ENCODE measurements around the gene ROGDI. TPM values are rescaled to one million over a fixed set of nuclear protein-coding genes. Genes with fewer than 3 reads are reported as not detected.
A peak's percentile ranks its signal among the peaks of the same experiment; 100 is the strongest.

ROGDI gene
- total and polyA plus RNA-seq, 12 donors, result 44.1 to 148 (median 96.9) TPM

DNA sequence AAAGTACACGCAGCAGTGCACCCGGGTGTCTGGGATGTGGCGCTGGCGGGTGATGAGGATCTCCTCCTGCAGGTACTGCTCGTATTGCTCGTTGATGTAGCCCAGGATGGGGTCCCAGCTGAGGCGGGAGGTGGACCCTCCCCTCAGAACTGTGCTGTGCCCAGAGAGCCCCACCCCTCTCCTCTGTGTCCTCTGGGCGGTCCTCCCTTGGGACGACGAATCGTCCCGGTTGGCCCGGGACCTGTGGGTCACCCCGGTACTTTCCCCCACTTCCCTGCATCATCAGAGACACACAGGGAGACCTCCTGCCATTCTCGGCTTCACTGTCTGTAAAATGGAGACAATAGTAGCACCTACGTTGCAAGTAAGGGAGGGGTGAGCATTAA, 18.5 kb downstream of the ROGDI start:
- no peaks in the 10 kb centered on the region for H3K4me1 ChIP-seq
- no peaks in the 10 kb centered on the region for H3K27me3 ChIP-seq
- no peak overlapping the region for H3K4me3 ChIP-seq
- WGBS, 2 donors, result 72 to 75% methylated on average over 16 of the region's 16 CpGs
- peak in 1 of 8 donors; percentile 6 for ATAC-seq
- H3K27ac ChIP-seq, result no peak overlapping the region
- H3K36me3 ChIP-seq, result no peaks in the 10 kb centered on the region
- TF ChIP-seq, protein P1, sequence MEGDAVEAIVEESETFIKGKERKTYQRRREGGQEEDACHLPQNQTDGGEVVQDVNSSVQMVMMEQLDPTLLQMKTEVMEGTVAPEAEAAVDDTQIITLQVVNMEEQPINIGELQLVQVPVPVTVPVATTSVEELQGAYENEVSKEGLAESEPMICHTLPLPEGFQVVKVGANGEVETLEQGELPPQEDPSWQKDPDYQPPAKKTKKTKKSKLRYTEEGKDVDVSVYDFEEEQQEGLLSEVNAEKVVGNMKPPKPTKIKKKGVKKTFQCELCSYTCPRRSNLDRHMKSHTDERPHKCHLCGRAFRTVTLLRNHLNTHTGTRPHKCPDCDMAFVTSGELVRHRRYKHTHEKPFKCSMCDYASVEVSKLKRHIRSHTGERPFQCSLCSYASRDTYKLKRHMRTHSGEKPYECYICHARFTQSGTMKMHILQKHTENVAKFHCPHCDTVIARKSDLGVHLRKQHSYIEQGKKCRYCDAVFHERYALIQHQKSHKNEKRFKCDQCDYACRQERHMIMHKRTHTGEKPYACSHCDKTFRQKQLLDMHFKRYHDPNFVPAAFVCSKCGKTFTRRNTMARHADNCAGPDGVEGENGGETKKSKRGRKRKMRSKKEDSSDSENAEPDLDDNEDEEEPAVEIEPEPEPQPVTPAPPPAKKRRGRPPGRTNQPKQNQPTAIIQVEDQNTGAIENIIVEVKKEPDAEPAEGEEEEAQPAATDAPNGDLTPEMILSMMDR (IDR thresholded peaks at IDR 0.05), result no peak
- DNase-seq, result no peak
- H3K9me3 ChIP-seq, result no peaks in the 10 kb centered on the region
- intact Hi-C loops (cut with DNase I), result no loop called here

DNA sequence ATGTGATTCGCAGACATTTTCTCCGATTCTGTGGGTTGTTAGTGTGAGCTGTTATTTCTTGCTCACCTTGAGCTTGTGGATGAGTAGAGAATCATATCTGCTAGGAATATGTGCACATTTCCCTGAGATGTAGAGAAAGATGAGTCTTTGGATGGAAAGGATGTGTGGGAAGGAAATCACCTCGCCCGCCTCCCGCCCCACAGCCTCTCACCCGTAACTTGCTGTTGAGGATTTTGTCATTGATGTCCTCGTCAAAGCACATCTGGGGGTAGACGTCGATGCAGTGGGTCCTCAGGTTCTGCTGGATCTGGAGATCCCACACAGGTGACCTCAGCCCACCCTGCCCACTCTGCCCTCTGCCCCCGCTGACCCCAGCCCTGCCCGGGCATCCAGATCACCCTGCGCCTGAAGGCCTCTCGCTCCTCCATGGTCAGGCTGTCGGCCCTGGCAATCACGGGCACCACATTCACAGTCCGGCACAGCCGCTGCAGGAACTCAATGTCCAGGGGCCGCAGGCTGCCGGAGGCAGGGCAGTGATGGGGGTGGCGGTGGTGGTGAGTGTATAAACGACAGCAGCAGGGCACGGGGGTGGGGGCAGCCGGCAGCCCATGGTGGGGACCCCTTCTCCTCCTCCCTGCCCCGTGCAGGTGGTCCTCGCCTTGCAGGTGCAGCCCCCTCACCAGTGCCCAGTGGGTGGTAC, 19.0 kb downstream of the ROGDI start:
- Histone ChIP-seq H3K9me3 (no peaks in the 10 kb centered on the region), H3K27me3 (no peaks in the 10 kb centered on the region), H3K36me3 (no peaks in the 10 kb centered on the region), H3K4me3 (no peak overlapping the region), H3K4me1 (no peaks in the 10 kb centered on the region), H3K27ac (no peak overlapping the region)
- ATAC-seq (peak in 1 of 8 donors; percentile 18), DNase-seq (no peak)
- WGBS, 2 donors, result 85 to 88% methylated on average over 25 of the region's 25 CpGs
- TF ChIP-seq, protein P1 (IDR thresholded peaks at IDR 0.05), result no peak
- intact Hi-C loops (cut with DNase I), result no loop called here

DNA sequence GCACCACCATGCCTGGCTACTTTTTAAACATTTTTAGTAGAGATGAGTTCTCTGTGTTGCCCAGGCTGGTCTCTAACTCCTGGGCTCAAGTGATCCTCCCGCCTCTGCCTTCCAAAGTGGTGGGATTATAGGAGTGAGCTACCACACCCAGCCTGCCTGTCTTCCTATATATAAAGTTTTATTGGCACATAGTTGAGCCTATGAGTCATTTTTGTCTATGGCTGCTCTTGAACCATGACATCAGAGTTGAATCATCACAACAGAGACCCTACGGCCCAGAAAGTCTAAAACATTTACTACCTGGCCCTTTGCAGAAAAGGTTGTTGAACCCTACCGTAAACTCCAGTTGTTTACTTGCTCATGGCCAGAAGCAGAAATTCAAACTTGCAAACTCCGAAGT, 22.2 kb downstream of the ROGDI start:
- intact Hi-C loops (cut with DNase I), result no loop called here
- Histone ChIP-seq H3K4me1 (no peaks in the 10 kb centered on the region), H3K9me3 (no peaks in the 10 kb centered on the region), H3K27ac (no peak overlapping the region), H3K27me3 (no peaks in the 10 kb centered on the region), H3K36me3 (no peaks in the 10 kb centered on the region), H3K4me3 (no peak overlapping the region)
- TF ChIP-seq, protein P1 (IDR thresholded peaks at IDR 0.05), result no peak
- WGBS, 2 donors, result 84 to 85% methylated on average over 4 of the region's 4 CpGs
- DNase-seq (no peak), ATAC-seq (no peak)

DNA sequence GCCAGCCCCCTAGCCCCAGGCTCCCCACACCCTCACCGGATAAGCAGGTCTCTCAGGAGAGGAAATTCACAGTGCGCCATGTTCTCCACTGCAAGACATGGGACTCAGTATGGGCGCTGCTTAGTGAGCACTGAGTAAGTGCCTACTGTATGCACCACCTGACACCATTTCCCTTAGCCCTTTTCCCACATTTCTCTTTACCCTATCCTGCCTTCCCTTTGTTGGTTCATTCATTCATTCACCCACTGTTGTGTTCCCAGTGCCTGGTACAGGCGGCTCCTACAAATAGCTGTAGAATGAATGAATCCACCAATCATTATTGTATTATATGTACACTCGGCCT, 24.4 kb downstream of the ROGDI start:
- no peak overlapping the region for H3K4me3 ChIP-seq
- DNase-seq, result no peak
- H3K27me3 ChIP-seq, result no peaks in the 10 kb centered on the region
- 85 to 94% methylated on average over 5 of the region's 5 CpGs for WGBS, 2 donors
- no peak overlapping the region for H3K27ac ChIP-seq
- H3K4me1 ChIP-seq, result no peaks in the 10 kb centered on the region
- intact Hi-C loops (cut with DNase I), result no loop called here
- TF ChIP-seq, protein P1 (IDR thresholded peaks at IDR 0.05), result no peak
- peak in 1 of 8 donors; percentile 13 for ATAC-seq
- H3K36me3 ChIP-seq, result no peaks in the 10 kb centered on the region
- H3K9me3 ChIP-seq, result no peaks in the 10 kb centered on the region
